NCI-H1436 treated with DMSO at 0.1 percent for 48 hours (cell line): Measurements from ENCODE around the gene FHL2.
"Not testable (repeated sequence)": the region's sequence is repeated elsewhere in the genome, so short reads cannot be mapped to it uniquely, and the experiment has no call there.

ENCODE experiments used
- DNase-seq: peaks from one replicate; lab custom pipeline; 2025; lab: John Stamatoyannopoulos, UW

Gene FHL2

GRCh38 chr2:105398336-105399206 lies at the start of gene FHL2:
TSS of gene FHL2 (minus strand) at chr2:105399051. CDS start at chr2:105386516, 12,535 bp downstream.
- DNase-seq = no peak

- no peak for DNase-seq
Observed at GRCh38 chr2:105447476-105447875, 48.6 kb upstream of the FHL2 start.

GRCh38 chr2:105446501-105446900 lies 47.6 kb upstream of the FHL2 start:
- no peak for DNase-seq

GRCh38 chr2:105445976-105446375 lies 47.1 kb upstream of the FHL2 start:
- no peak for DNase-seq

GRCh38 chr2:105445498-105445897 lies 46.6 kb upstream of the FHL2 start:
- DNase-seq = no peak

- DNase-seq = no peak
Observed at GRCh38 chr2:105443617-105444598, 45.1 kb upstream of the FHL2 start.

- DNase-seq = no peak
Observed at GRCh38 chr2:105442721-105443120, 43.9 kb upstream of the FHL2 start.

GRCh38 chr2:105442056-105442455 lies 43.2 kb upstream of the FHL2 start:
- DNase-seq = no peak

- DNase-seq = no peak
Observed at GRCh38 chr2:105439141-105439540, 40.3 kb upstream of the FHL2 start.

- DNase-seq = no peak
Observed at GRCh38 chr2:105438104-105438929, 39.5 kb upstream of the FHL2 start.

GRCh38 chr2:105437708-105438103 lies 38.9 kb upstream of the FHL2 start:
- no peak for DNase-seq

GRCh38 chr2:105432749-105433148 lies 33.9 kb upstream of the FHL2 start:
- no peak for DNase-seq

GRCh38 chr2:105432044-105432399 lies 33.2 kb upstream of the FHL2 start:
- DNase-seq = no peak

GRCh38 chr2:105431367-105432043 lies 32.7 kb upstream of the FHL2 start:
- no peak for DNase-seq

GRCh38 chr2:105428387-105429018 lies 29.7 kb upstream of the FHL2 start:
- DNase-seq = no peak

GRCh38 chr2:105427485-105427884 lies 28.6 kb upstream of the FHL2 start:
- no peak for DNase-seq

- DNase-seq = no peak
Observed at GRCh38 chr2:105426626-105427292, 27.9 kb upstream of the FHL2 start.

GRCh38 chr2:105425936-105426625 lies 27.2 kb upstream of the FHL2 start:
- no peak for DNase-seq

- not testable (repeated sequence) for DNase-seq
Observed at GRCh38 chr2:105424836-105425235, 26.0 kb upstream of the FHL2 start.

GRCh38 chr2:105422801-105423200 lies 23.9 kb upstream of the FHL2 start:
- no peak for DNase-seq
